Mesendoderm (in vitro differentiated cells): ENCODE data around the gene B9D2.
"Not testable (repeated sequence)": the region's sequence is repeated elsewhere in the genome, so short reads cannot be mapped to it uniquely, and the experiment has no call there.

Source experiments
- DNase-seq: peaks from one replicate; pipeline ENCODE4 v3.0.0; 2013
- H2AK5ac ChIP-seq: 2 replicates; pipeline ENCODE4 v1.6.1; 2013; ENCODE audit warnings: low read length, inconsistent platforms
- H2BK120ac ChIP-seq: 2 replicates; pipeline ENCODE4 v1.6.1; 2013; ENCODE audit warnings: low read depth, mild to moderate bottlenecking, low read length, moderate library complexity, mixed read lengths
- H2BK15ac ChIP-seq: replicated peaks from 2 replicates; pipeline ENCODE4 v1.6.1; 2013; ENCODE audit warnings: low read depth, mild to moderate bottlenecking, moderate library complexity
- H2BK5ac ChIP-seq: 2 replicates; pipeline ENCODE4 v1.6.1; 2013; ENCODE audit warnings: low read length, inconsistent platforms
- H3K18ac ChIP-seq: 2 replicates; pipeline ENCODE4 v1.6.1; 2013; ENCODE audit warnings: mild to moderate bottlenecking, low read length, mixed read lengths
- H3K23ac ChIP-seq: one replicate; pipeline ENCODE4 v1.6.1; 2013; ENCODE audit warnings: low read length
- H3K27ac ChIP-seq: 2 replicates; pipeline ENCODE4 v1.5.1; 2013; ENCODE audit warnings: low read depth, mild to moderate bottlenecking, inconsistent platforms, low read length, moderate library complexity
- H3K27me3 ChIP-seq: 2 replicates; pipeline ENCODE4 v1.6.1; 2013; ENCODE audit warnings: low read length, control low read depth, mild to moderate bottlenecking, inconsistent platforms; ENCODE audit not compliant: insufficient read depth, poor library complexity
- H3K36me3 ChIP-seq: 2 replicates; pipeline ENCODE4 v1.6.1; 2013; ENCODE audit warnings: low read length, inconsistent platforms; ENCODE audit not compliant: control insufficient read depth, insufficient read depth
- H3K4ac ChIP-seq: one replicate; pipeline ENCODE4 v1.6.1; 2013; ENCODE audit warnings: low read depth, mild to moderate bottlenecking, low read length, moderate library complexity
- H3K4me1 ChIP-seq: 2 replicates; pipeline ENCODE4 v1.6.1; 2013; ENCODE audit warnings: low read depth, low read length, inconsistent platforms; ENCODE audit not compliant: control insufficient read depth
- H3K4me2 ChIP-seq: 2 replicates; pipeline ENCODE4 v1.6.1; 2013; ENCODE audit warnings: low read length
- H3K4me3 ChIP-seq: 2 replicates; pipeline ENCODE4 v1.5.1; 2013; ENCODE audit warnings: mild to moderate bottlenecking, low read length
- H3K56ac ChIP-seq: one replicate; pipeline ENCODE4 v1.6.1; 2013; ENCODE audit warnings: low read length
- H3K79me1 ChIP-seq: 2 replicates; pipeline ENCODE4 v1.6.1; 2013; ENCODE audit warnings: low read length, inconsistent platforms
- H3K79me2 ChIP-seq: 2 replicates; pipeline ENCODE4 v1.6.1; 2013; ENCODE audit warnings: mild to moderate bottlenecking, low read length; ENCODE audit not compliant: control insufficient read depth, insufficient read depth
- H3K9ac ChIP-seq: 2 replicates; pipeline ENCODE4 v1.6.1; 2013; ENCODE audit warnings: low read length, inconsistent platforms
- H4K5ac ChIP-seq: one replicate; pipeline ENCODE4 v1.6.1; 2013; ENCODE audit warnings: low read length
- H4K8ac ChIP-seq: one replicate; pipeline ENCODE4 v1.6.1; 2013; ENCODE audit warnings: low read depth, mild to moderate bottlenecking, control low read depth, low read length, moderate library complexity
- WGBS: extraction: QIAGEN DNeasy Blood & Tissue Kit; methylation state at CpG from one replicate; pipeline ENCODE4 v1.1.7; 2013; ENCODE audit warnings: low lambda C conversion rate, missing lambda C conversion rate; ENCODE audit not compliant: insufficient coverage; ENCODE audit errors: extremely low coverage; 5-methylcytosine and 5-hydroxymethylcytosine counted together

B9D2 gene

DNA sequence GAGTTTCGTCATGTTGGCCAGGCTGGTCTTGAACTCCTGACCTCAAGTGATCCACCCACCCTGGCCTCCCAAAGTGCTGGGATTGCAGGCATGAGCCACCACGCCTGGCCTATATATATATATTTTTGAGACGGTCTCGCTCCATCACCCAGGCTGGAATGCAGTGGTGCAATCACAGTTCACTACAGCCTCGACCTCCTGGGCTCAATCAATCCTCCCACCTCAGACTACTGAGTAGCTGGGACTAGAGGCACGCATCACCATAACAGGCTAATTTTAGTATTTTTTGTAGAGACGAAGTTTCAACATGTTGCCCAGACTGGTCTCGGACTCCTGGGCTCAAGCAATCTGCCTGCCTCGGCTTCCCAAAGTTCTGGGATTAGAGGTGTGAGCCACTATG, 17.0 kb downstream of the B9D2 start:
- H3K23ac ChIP-seq, H2BK15ac ChIP-seq, H3K56ac ChIP-seq, H2AK5ac ChIP-seq, H3K27me3 ChIP-seq, H3K4ac ChIP-seq, H3K18ac ChIP-seq, H2BK5ac ChIP-seq, H3K4me2 ChIP-seq, H4K5ac ChIP-seq, H3K79me1 ChIP-seq, H3K9ac ChIP-seq, H3K27ac ChIP-seq, H3K36me3 ChIP-seq, H2BK120ac ChIP-seq, H3K4me1 ChIP-seq, DNase-seq, H3K4me3 ChIP-seq, H4K8ac ChIP-seq: not testable (repeated sequence)
- peaks cover 12% of the 10 kb centered on the region for H3K79me2 ChIP-seq
- no CpG with 5 or more reads among the region's 9 CpGs for WGBS

DNA sequence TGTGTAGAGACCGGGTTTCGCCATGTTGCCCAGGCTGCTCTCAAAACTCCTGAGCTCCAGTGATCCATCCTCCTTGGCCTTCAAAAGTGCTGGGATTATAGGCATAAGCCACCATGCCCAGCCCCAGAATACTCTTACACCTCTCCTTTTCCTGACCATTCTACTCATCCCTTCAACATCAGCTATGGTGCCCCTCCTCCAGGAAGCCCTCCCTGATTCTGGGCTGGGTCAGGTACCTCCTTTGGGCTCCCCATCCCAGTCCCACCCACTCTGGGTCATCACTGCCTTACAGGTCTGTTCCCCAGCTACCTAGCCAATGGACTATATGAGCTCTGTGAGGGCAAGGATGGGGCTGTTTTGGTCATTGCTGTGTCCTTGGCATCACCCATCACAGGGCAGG, 19.8 kb downstream of the B9D2 start:
- Histone ChIP-seq H3K79me1 (peaks cover 3% of the 10 kb centered on the region), H2AK5ac (no peak overlapping the region), H4K8ac (no peak overlapping the region), H3K23ac (no peak overlapping the region), H3K4ac (no peak overlapping the region), H3K4me3 (no peak overlapping the region), H2BK120ac (no peak overlapping the region), H2BK15ac (no peak overlapping the region), H3K79me2 (no peaks in the 10 kb centered on the region), H2BK5ac (no peak overlapping the region), H3K18ac (no peak overlapping the region), H3K36me3 (peaks cover 15% of the 10 kb centered on the region), H3K4me2 (no peak overlapping the region), H3K4me1 (no peaks in the 10 kb centered on the region), H4K5ac (no peak overlapping the region), H3K9ac (no peak overlapping the region), H3K27me3 (no peaks in the 10 kb centered on the region), H3K27ac (no peak overlapping the region), H3K56ac (no peak overlapping the region)
- no CpG with 5 or more reads among the region's 2 CpGs for WGBS
- DNase-seq = no peak

DNA sequence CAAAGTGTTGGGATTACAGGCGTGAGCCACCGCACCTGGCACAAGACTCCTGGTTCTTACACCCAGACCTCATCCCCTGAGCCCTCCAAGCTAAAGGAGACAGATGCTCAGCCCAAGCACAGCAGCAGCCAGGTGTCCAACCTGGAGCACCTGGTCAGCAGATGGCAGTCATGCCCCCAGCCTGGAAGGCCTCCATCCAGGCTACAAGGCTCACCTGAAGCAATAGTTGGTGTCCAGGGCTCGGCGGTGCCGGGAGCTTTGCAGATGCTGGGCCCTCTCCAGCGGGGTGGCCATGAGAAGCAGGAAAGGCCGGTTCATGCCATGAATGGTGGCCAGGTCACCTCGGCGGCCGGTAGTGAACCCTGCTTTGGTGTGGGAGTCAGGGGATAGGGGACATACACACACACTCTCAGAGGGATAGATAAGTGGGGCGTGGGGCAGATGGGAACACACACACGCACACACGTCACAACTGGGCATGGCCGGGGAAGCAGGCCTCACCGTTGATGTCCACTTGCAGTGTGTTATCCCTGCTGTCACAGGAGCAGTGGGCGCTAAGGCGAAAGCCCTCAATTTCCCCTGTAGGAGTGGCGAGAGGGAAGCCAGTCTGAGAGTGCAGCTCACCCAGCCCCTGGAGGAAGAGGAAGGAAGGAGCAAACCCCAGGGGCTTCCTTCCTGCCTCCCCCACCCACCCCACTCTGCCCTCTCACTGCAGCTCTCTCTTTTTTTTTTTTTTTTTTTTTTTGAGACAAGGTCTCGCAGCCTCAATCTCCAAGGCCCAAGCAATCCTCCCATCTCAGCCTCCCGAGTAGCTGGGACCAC, 22.1 kb downstream of the B9D2 start:
- peak overlapping the region; percentile 7 for H3K56ac ChIP-seq
- no CpG with 5 or more reads among the region's 20 CpGs for WGBS
- no peaks in the 10 kb centered on the region for H3K79me1 ChIP-seq
- H3K4ac ChIP-seq = no peak overlapping the region
- no peak overlapping the region for H3K23ac ChIP-seq
- no peak overlapping the region for H3K4me3 ChIP-seq
- no peak overlapping the region for H3K4me2 ChIP-seq
- H3K27me3 ChIP-seq = no peaks in the 10 kb centered on the region
- H2AK5ac ChIP-seq = no peak overlapping the region
- H2BK5ac ChIP-seq = no peak overlapping the region
- no peak overlapping the region for H4K8ac ChIP-seq
- no peaks in the 10 kb centered on the region for H3K79me2 ChIP-seq
- H3K18ac ChIP-seq = no peak overlapping the region
- H3K27ac ChIP-seq = no peak overlapping the region
- DNase-seq = no peak
- no peak overlapping the region for H3K9ac ChIP-seq
- no peak overlapping the region for H4K5ac ChIP-seq
- no peak overlapping the region for H2BK120ac ChIP-seq
- no peak overlapping the region for H2BK15ac ChIP-seq
- peaks cover 12% of the 10 kb centered on the region for H3K36me3 ChIP-seq
- no peaks in the 10 kb centered on the region for H3K4me1 ChIP-seq

- H3K4me1 ChIP-seq = no peaks in the 10 kb centered on the region
- H3K9ac ChIP-seq = no peak overlapping the region
- H4K5ac ChIP-seq = no peak overlapping the region
- H3K27me3 ChIP-seq = no peaks in the 10 kb centered on the region
- H3K79me2 ChIP-seq = no peaks in the 10 kb centered on the region
- no peak overlapping the region for H3K56ac ChIP-seq
- H2AK5ac ChIP-seq = no peak overlapping the region
- H3K27ac ChIP-seq = no peak overlapping the region
- no peak overlapping the region for H3K18ac ChIP-seq
- peak; percentile 86 for DNase-seq
- no peak overlapping the region for H3K4me2 ChIP-seq
- H2BK5ac ChIP-seq = no peak overlapping the region
- no peak overlapping the region for H4K8ac ChIP-seq
- peaks cover 14% of the 10 kb centered on the region for H3K36me3 ChIP-seq
- H3K23ac ChIP-seq = no peak overlapping the region
- no peak overlapping the region for H2BK15ac ChIP-seq
- H3K4ac ChIP-seq = no peak overlapping the region
- no CpG with 5 or more reads among the region's 5 CpGs for WGBS
- H3K79me1 ChIP-seq = no peaks in the 10 kb centered on the region
- H3K4me3 ChIP-seq = no peak overlapping the region
- no peak overlapping the region for H2BK120ac ChIP-seq
These were observed 24.0 kb downstream of the B9D2 start for GRCh38 chr19:41339936-41340335.

DNA sequence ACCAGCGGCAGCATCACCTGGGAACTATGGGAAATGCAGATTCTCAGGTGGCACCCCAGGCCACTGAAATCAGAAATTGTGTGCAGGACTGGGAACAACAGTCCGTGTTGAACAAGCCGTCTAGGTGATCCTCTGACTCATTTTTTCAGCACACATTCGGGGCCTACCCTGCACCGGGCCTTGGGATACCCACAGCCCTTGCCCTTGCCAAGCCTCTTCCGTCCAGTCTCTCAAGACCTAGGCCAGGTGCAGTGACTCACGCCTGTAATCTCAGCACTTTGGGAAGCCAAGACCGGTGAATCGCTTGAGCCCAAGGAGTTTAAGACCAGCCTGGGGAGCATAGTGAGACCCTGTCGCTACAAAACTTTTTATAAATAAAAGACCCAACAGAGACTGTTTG, 28.5 kb downstream of the B9D2 start:
- no peak overlapping the region for H3K4me2 ChIP-seq
- no peak for DNase-seq
- H3K27ac ChIP-seq = no peak overlapping the region
- no peak overlapping the region for H2AK5ac ChIP-seq
- H3K4ac ChIP-seq = no peak overlapping the region
- H3K4me3 ChIP-seq = no peak overlapping the region
- H3K18ac ChIP-seq = no peak overlapping the region
- no CpG with 5 or more reads among the region's 10 CpGs for WGBS
- H4K5ac ChIP-seq = no peak overlapping the region
- no peak overlapping the region for H3K56ac ChIP-seq
- peaks cover 2% of the 10 kb centered on the region for H3K4me1 ChIP-seq
- no peak overlapping the region for H2BK15ac ChIP-seq
- no peaks in the 10 kb centered on the region for H3K27me3 ChIP-seq
- H3K9ac ChIP-seq = no peak overlapping the region
- no peak overlapping the region for H3K23ac ChIP-seq
- H4K8ac ChIP-seq = no peak overlapping the region
- no peaks in the 10 kb centered on the region for H3K79me1 ChIP-seq
- no peaks in the 10 kb centered on the region for H3K79me2 ChIP-seq
- peaks cover 2% of the 10 kb centered on the region for H3K36me3 ChIP-seq
- no peak overlapping the region for H2BK120ac ChIP-seq
- no peak overlapping the region for H2BK5ac ChIP-seq

DNA sequence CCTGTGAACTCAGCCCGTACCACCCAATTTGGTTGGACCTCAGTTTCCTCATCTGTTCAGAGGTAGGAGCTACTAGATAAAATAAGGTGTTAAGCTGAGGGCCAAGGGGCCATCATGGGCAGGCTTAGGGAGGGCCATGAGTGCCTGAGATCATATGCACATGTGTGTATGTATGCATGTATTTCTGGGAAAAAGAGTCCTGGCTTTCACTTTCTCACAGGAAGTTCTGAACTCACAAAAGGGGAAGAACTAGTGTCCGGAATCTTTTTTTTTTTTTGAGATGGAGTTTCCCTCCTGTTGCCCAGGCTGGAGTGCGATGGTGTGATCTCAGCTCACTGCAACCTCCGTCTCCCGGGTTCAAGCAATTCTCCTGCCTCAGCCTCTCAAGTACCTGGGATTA, 29.2 kb downstream of the B9D2 start:
- Histone ChIP-seq H2BK120ac (no peak overlapping the region), H2BK5ac (no peak overlapping the region), H4K5ac (no peak overlapping the region), H3K4me3 (no peak overlapping the region), H3K23ac (no peak overlapping the region), H3K79me1 (no peaks in the 10 kb centered on the region), H2BK15ac (no peak overlapping the region), H3K27me3 (no peaks in the 10 kb centered on the region), H3K4me2 (no peak overlapping the region), H3K27ac (no peak overlapping the region), H3K9ac (no peak overlapping the region), H3K79me2 (no peaks in the 10 kb centered on the region), H3K4me1 (peaks cover 2% of the 10 kb centered on the region), H4K8ac (no peak overlapping the region), H3K4ac (no peak overlapping the region), H3K18ac (no peak overlapping the region), H3K56ac (no peak overlapping the region), H3K36me3 (peaks cover 2% of the 10 kb centered on the region), H2AK5ac (no peak overlapping the region)
- DNase-seq = no peak
- no CpG with 5 or more reads among the region's 5 CpGs for WGBS
